Endothelial cell of umbilical vein (primary cell): ENCODE measurements around the gene TBCD.

Experiments
- CTCF ChIP-seq, 2 donors: IDR thresholded peaks; 1 replicate in 1 of 2; 2 replicates in 1 of 2; pipeline ENCODE4 v1.5.1; 2011; ENCODE audit warnings: low read length in 2 of 2, mild to moderate bottlenecking in 2 of 2, moderate library complexity in 2 of 2, control low read depth in 1 of 2, inconsistent platforms in 1 of 2, low read depth in 1 of 2; ENCODE audit not compliant: insufficient read depth in 1 of 2; ENCODE audit errors: extremely low read depth in 1 of 2
- POLR2A ChIP-seq: IDR thresholded peaks from 2 replicates; pipeline ENCODE4 v1.6.1; 2012; ENCODE audit warnings: low read depth, mild to moderate bottlenecking, control low read depth, low read length
- TF ChIP-seq, protein P1 (sequence below): IDR thresholded peaks from 2 replicates; pipeline ENCODE4 v1.6.1; 2011; ENCODE audit not compliant: insufficient read depth, insufficient read length

DNA sequence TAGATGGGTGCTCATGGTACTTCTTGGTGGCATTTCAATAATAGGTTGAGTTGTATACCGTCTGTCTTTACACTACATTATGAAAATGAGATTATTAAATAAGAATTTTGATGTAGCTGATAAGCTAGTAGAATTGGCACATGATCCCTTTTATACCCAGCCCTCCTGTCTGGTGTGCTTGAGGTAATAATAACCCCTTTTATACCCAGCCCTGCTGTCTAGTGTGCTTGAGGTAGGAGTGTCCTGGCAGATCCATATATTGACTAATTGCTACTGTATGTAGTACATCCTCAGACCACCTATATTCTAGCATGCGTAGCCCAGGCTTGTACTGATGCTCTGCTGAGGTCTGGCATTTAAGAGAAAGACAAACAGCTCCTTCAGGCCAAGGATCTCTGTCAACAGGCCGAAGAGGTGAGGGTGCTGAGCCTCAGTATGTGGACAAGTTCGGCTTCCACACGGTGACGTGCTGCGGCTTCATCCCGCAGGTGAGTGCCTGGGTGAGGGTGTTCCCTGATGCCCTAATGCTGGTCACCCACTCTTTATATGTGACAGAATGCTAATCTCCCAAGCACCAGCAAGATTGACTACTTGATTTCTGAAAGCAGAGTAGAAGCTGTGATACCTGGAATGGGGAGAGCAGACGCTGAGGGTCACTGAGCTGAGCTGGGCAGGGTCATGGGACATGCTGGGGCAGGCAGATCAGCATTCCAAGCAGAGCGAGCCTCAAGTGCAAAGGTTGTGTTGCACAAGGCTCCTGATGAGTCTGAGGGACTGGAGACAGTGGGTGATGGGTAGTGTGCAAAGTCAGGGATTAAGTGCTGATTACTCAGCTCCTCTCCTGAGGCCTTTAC lies 10.7 kb upstream of the TBCD start:
- TF ChIP-seq CTCF (IDR thresholded peaks at IDR 0.05; ENCODE audit: extremely low read depth in 1 of 2, insufficient read depth in 1 of 2, low read depth in 1 of 2, low read length in 2 of 2) (no peak), POLR2A (no peak)
- TF ChIP-seq, protein P1, sequence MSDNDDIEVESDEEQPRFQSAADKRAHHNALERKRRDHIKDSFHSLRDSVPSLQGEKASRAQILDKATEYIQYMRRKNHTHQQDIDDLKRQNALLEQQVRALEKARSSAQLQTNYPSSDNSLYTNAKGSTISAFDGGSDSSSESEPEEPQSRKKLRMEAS: no peak
